GM04503 (cell line): ENCODE measurements around the gene SEZ6.

Source experiments
- DNase-seq: peaks from one replicate; pipeline ENCODE4 v3.0.0-alpha.2; 2012; ENCODE audit warnings: low read depth

SEZ6 gene

GRCh38 chr17:28975646-28976045 is 30.2 kb downstream of the SEZ6 start:
- DNase-seq = no peak

- DNase-seq = no peak
Observed at GRCh38 chr17:28975031-28975430, 30.8 kb downstream of the SEZ6 start.

DNA sequence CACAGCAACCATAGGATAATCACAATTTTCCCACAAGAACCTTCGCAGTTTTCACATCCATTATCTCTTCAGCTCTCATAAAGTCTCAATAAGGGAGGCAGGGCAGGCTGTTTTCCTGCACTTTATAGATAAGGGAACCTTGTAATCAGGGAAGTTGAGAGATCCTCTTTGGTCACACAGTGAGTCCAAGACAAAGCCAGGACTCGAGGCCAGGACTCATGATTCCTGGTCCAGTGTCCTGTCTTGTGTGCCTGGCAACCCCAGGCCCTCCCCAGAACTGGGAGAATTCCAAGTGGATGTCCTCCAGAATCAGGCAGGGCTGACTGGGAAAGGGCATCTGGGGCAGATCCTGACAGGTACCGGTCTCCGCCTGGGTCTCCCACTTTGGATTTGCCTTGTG is 31.4 kb downstream of the SEZ6 start:
- no peak for DNase-seq

DNA sequence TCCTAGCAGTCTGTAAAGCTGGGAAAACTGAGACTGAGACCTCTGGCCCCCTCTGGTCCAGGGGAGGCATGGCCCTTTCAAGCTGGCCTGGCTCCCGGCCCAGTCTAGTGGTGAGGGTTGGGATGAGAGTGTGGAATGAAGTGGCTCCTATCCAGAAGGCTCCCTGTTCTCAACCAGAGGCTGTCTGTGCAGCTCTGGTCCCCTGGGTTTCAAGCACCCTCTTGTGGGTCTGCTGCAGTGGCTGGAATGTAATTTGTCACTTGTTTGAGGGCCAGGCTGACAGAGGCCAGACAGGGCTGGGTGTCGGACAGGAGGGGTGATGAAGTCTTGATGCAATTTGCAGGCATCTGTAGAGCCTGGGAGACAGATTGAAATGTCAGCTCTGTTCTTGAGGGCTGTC is 32.4 kb downstream of the SEZ6 start:
- no peak for DNase-seq

GRCh38 chr17:28972437-28972836 is 33.4 kb downstream of the SEZ6 start:
- DNase-seq = no peak

GRCh38 chr17:28970879-28971278 is 35.0 kb downstream of the SEZ6 start:
- DNase-seq = no peak

DNA sequence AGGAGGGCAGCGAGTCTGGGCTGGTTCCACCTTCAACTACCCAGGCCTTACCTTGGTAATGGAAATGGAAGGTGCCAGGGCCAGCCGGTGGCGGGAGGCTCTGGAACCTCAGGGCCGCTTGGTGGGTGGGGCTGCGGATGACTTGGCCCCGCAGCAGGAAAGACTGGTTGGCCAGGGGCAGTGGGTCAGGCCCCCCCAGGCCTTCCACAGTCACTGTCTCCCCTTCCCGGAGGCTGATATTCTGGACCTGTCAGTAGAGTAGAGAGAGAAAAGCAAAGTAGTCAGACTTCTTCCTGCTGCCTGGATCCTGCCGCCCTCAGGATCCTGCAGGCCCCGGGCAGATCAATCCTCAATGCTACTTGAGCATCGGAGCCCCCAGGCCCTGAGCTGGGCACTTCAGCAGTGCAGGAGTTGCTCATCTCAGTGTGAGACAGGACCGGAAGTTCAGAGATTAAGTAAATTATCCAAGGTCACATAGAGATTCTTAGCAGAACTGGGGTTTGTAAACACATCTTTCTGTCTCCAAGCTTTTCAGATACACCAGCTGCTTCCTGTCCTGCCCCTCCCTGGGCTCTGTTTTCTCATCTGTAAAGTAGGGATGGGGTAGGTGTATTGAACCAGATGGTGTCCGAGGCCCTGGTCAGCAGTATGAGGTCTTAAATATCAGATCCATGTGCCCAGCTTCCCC is 36.0 kb downstream of the SEZ6 start:
- DNase-seq = no peak

GRCh38 chr17:28968914-28969295 is 36.9 kb downstream of the SEZ6 start:
- no peak for DNase-seq

DNA sequence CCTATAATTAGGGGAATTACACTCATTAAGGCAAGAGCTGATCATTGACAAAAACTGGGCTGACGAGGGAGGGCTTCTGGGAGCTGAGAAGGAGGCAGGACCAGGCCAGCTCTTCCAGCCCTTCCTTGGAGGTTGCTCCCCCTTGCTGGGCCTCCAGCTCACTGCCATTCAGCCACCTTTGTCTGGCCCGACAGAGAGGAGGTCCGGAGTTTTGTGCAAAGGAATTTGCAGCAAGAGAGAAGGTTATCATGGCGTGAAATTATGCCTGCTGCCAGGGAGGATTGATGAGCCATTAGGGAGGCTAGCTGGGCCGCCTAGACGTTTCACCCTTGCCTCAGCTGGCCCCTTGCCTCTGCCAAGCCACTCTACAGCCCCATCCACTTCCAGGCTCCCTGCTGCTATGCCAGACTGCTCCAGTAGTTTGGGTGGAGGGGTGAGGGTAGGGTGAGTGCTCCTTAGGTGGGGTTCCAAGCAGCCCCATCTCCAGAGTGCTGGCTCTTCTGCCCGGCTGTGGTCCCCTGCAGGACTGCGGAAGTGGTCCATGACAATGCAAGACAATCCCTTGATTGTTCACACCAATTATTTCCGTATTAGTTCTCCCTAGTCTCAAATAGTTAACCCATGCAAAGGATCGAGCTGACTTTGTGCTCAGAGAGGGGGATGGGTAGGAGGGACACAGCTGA is 37.5 kb downstream of the SEZ6 start:
- no peak for DNase-seq

DNA sequence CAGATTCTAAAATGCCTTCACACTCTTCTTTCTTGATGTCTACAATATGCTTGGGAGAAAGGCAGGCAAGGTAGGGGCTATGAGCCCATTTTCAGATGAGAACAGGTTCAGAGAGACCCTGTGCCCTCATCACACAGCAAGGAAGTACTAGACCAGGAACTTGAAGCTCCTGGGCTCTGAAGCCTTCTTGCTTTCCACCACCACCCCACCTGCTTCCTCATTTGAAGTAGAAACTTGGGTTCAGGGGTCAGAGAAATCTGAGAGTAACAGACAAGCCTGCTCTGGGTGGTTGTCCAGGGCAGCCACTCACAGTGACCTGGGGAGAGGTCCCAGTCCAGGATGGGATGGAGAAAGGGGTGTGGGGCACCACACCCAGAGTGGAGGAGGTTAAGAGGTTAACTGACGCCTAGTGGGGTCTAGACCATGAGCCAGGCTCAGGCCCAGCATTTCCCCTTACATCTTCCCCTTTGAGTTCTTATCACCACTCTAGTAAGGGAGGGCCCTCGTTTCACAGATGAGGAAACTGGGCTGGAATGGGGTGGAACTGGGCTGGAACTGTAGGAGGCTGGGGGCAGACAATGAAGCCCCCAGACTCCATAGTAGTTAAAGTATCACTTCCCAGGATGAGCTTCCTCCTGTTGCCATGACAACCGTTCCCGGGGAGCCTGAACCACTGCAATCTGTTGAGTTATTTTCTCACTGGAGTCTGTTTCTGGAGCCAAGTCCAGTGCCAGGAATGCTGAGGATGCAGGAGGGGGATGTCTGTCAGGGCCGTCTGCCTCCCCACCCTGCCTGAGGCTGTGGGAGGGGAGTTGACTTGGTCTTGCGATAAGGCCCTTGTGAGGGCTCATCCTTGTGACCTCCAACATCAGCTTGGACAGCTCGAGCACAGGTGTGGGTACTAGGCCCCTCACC is 38.4 kb downstream of the SEZ6 start:
- DNase-seq = no peak

- no peak for DNase-seq
Observed at GRCh38 chr17:28963841-28964240, 42.0 kb downstream of the SEZ6 start.

- DNase-seq = no peak
Observed at GRCh38 chr17:28963055-28963611, 42.7 kb downstream of the SEZ6 start.

DNA sequence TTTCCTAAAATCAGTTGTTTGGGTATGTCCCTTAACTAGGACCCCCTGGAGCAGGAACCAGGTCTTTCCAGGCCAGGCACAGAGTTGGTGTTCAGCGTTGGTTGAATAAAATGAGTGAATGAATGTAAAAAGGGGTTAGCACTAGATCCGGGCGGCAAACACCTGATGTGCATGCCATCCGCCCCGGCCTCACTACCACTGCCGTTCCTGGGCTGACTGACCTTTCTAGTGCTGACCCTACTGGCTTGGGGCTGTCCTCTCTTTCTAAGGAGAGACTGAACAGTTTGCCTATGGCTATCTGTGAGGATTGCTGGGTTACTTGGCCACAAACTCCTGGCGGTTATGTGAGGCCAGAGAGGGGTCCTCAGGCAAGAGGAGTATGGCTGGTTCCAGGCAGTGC is 44.4 kb downstream of the SEZ6 start:
- DNase-seq = no peak

GRCh38 chr17:28960256-28961061 is 45.4 kb downstream of the SEZ6 start:
- DNase-seq = no peak

GRCh38 chr17:28959471-28959871 is 46.4 kb downstream of the SEZ6 start:
- DNase-seq = no peak

GRCh38 chr17:28958820-28959455 is 46.9 kb downstream of the SEZ6 start:
- DNase-seq = no peak

GRCh38 chr17:28957992-28958355 is 47.9 kb downstream of the SEZ6 start:
- DNase-seq = no peak

DNA sequence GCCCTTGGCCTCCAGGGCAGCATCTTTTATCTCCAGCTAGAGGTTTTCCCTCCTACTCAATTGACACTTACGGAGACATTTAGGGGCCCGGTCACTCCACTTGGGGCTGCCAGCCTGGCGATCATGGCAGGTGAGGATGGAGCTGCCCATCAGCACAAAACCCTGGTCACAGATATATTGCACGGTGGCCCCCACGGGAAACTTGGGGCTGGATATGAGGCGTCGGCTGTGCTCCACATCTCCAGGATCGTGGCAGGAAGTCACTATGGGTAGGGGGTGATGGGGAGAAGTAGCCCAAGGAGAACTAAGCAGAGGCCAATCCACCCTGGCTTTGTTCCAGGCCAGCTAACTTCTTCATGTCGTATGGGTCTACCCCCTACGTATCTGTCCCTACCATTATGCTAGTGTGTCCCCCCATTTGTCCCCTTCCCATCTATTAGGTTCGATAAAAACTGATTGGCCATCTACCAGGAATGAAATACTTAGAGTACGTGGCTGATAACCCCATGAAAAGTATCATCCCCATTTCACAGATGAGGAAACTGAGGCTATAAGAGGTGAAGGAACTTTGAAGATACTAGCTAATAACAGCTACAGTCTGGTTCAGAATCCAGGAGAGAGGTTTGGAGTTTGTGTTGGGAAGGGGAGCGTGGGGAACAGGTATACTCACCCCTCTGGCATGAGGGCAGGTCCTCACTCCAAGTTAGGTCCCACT is 48.4 kb downstream of the SEZ6 start:
- no peak for DNase-seq

- DNase-seq = no peak
Observed at GRCh38 chr17:28956861-28957260, 49.0 kb downstream of the SEZ6 start.

DNA sequence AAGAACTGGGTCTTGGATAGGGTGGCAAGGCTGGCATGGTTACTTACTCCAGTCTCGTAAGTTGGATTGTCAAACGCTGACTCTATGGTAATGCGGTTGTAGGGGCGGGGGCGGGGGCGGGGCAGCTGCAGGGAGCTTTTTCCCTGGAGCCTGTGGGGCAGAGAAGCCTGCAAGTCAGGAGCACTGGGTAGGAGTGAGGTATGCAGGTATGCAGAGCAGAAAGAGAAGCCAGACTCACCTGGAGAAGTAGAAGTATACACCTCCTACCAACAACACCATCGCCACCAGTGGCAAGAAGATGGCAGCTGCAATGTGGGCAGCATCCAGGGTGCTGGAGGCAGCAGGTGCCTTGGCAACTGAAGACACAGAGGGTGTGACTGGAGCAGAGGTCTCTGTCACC is 49.7 kb downstream of the SEZ6 start:
- DNase-seq = no peak

DNA sequence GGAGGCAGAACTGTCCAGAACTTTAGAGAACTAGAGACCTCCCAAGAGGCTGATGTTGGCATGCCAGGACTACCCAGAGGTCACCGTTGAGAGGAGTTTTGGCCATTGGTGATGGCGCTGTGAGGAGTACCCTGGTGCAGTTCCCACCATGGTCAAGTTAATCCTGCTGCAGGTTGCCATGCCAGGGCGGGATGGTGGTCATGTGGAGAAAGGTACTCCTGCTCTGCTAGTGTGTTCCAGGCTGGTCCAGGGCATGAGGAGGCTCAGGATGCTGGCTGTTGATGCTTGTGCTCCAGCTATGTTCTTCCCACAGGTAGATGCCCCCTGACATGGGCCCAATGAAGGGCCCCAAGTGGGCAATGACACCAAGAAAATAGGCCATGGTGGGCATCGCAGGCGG is 50.4 kb downstream of the SEZ6 start:
- no peak for DNase-seq
